SK-N-SH (cell line): ENCODE measurements around the gene TGFBR3. TPM values are rescaled to one million over a fixed set of nuclear protein-coding genes. Genes with fewer than 3 reads are reported as not detected.

Experiments
- CTCF ChIA-PET: fragments of 300-600, 350-600 bp; formaldehyde crosslinking; extraction: SDS; loops from one replicate; lab custom pipeline; 2021; lab: Yijun Ruan, JAX
- POLR2A ChIA-PET: fragments of 350-600 bp; sonication (Branson Sonifier 250); formaldehyde crosslinking; extraction: SDS; loops from one replicate; lab custom pipeline; 2020; ENCODE audit warnings: antibody characterized with exemption, inconsistent platforms; lab: Yijun Ruan, JAX
- DNase-seq: peaks from one replicate; pipeline ENCODE4 v3.0.0; 2012
- H2AFZ ChIP-seq: fragments of 200-600 bp; sonication (generic); 2 replicates; pipeline ENCODE4 v1.8.1; 2016; ENCODE audit warnings: antibody characterized with exemption, mild to moderate bottlenecking, low read depth
- H3F3A ChIP-seq: fragments of 200-600 bp; sonication (generic); replicated peaks from 2 replicates; pipeline ENCODE3; 2016; ENCODE audit warnings: antibody characterized with exemption, mild to moderate bottlenecking; ENCODE audit not compliant: insufficient read depth
- H3K27ac ChIP-seq, 2 experiments: fragments of 200-500 bp in 1 of 2; fragments of 200-600 bp in 1 of 2; sonication (Bioruptor generic) in 1 of 2; sonication (generic), shearing (Covaris generic) in 1 of 2; 2 replicates each; pipeline versions ENCODE4 v1.5.1 to v1.6.1; 2014 to 2016; ENCODE audit warnings: low read depth in 2 of 2, inconsistent platforms in 1 of 2, low read length in 1 of 2, mild to moderate bottlenecking in 1 of 2, mixed read lengths in 1 of 2
- H3K27me3 ChIP-seq: fragments of 200-600 bp; sonication (generic), shearing (Covaris generic); 2 replicates; pipeline ENCODE4 v1.6.1; 2016; ENCODE audit warnings: mixed run types; ENCODE audit not compliant: insufficient read depth
- H3K36me3 ChIP-seq, 2 experiments: fragments of 200-500 bp in 1 of 2; fragments of 200-600 bp in 1 of 2; sonication (Bioruptor generic) in 1 of 2; sonication (generic) in 1 of 2; replicated peaks in 1 of 2; 2 replicates each; pipeline versions ENCODE3 to v1.5.1; 2014 to 2016; ENCODE audit warnings: low read length in 1 of 2, mild to moderate bottlenecking in 1 of 2; ENCODE audit not compliant: insufficient read depth in 2 of 2, control insufficient read depth in 1 of 2
- H3K4me1 ChIP-seq, 2 experiments: fragments of 200-500 bp in 1 of 2; fragments of 200-600 bp in 1 of 2; sonication (Bioruptor generic) in 1 of 2; sonication (generic), shearing (Covaris generic) in 1 of 2; 2 replicates each; pipeline versions ENCODE4 v1.5.1 to v1.6.1; 2014 to 2016; ENCODE audit warnings: low read depth in 1 of 2, low read length in 1 of 2, mixed run types in 1 of 2; ENCODE audit not compliant: insufficient read depth in 2 of 2, control insufficient read depth in 1 of 2
- H3K4me2 ChIP-seq: fragments of 200-600 bp; sonication (generic), shearing (Covaris generic); 2 replicates; pipeline ENCODE4 v1.6.1; 2017; ENCODE audit warnings: mixed run types
- H3K4me3 ChIP-seq, 2 experiments: fragments of 200-500 bp in 1 of 2; fragments of 200-600 bp in 1 of 2; sonication (Bioruptor generic) in 1 of 2; sonication (generic), shearing (Covaris generic) in 1 of 2; 2 replicates each; pipeline versions ENCODE4 v1.5.1 to v1.8.1; 2014 to 2016; ENCODE audit warnings: low read depth in 2 of 2, inconsistent platforms in 1 of 2, low read length in 1 of 2, mild to moderate bottlenecking in 1 of 2, mixed read lengths in 1 of 2, moderate library complexity in 1 of 2
- H3K79me2 ChIP-seq: fragments of 200-600 bp; sonication (generic); 2 replicates; pipeline ENCODE4 v1.8.1; 2017; ENCODE audit warnings: mild to moderate bottlenecking; ENCODE audit not compliant: insufficient read depth
- H3K9ac ChIP-seq: fragments of 200-600 bp; sonication (generic); 2 replicates; pipeline ENCODE4 v1.6.1; 2017; ENCODE audit warnings: mixed run types
- H3K9me2 ChIP-seq: fragments of 200-600 bp; sonication (generic); 2 replicates; pipeline ENCODE4 v1.6.1; 2017; ENCODE audit warnings: mixed run types
- H3K9me3 ChIP-seq: fragments of 200-600 bp; sonication (generic); 2 replicates; pipeline ENCODE4 v1.6.1; 2017; ENCODE audit warnings: mixed run types, mild to moderate bottlenecking, moderate library complexity
- H4K20me1 ChIP-seq: fragments of 200-600 bp; sonication (generic); 2 replicates; pipeline ENCODE4 v1.6.1; 2017; ENCODE audit warnings: mild to moderate bottlenecking, mixed run types; ENCODE audit not compliant: insufficient read depth
- CHD2 ChIP-seq: fragments of 150-350 bp; IDR thresholded peaks from 2 replicates; pipeline ENCODE4 v1.6.1; 2018; ENCODE audit warnings: low read length; ENCODE audit not compliant: partially characterized antibody
- EP300 ChIP-seq, 2 experiments: IDR thresholded peaks; 2 replicates each; pipeline versions ENCODE4 v1.4.0 to v1.6.1; 2012; ENCODE audit warnings: borderline replicate concordance in 1 of 2, low read depth in 1 of 2, low read length in 1 of 2
- FOSL2 ChIP-seq: IDR thresholded peaks from 2 replicates; pipeline ENCODE4 v1.4.0; 2012; ENCODE audit warnings: low read depth, mild to moderate bottlenecking, moderate library complexity, borderline replicate concordance
- FOXM1 ChIP-seq: IDR thresholded peaks from 2 replicates; pipeline ENCODE4 v1.4.0; 2012; ENCODE audit warnings: low read depth, mild to moderate bottlenecking
- GATA2 ChIP-seq: sonication (generic); formaldehyde crosslinking; IDR thresholded peaks from 2 replicates; pipeline ENCODE4 v1.5.0; 2020; ENCODE audit warnings: mild to moderate bottlenecking, missing genetic modification reagents
- JUND ChIP-seq: IDR thresholded peaks from 2 replicates; pipeline ENCODE4 v1.4.0; 2012
- MEF2A ChIP-seq: IDR thresholded peaks from 2 replicates; pipeline ENCODE4 v1.4.0; 2012; ENCODE audit warnings: low read depth, borderline replicate concordance
- MXI1 ChIP-seq: IDR thresholded peaks from 2 replicates; pipeline ENCODE4 v1.6.1; 2012; ENCODE audit warnings: mild to moderate bottlenecking, low read depth, low read length, improper control_type of control experiment
- NFIC ChIP-seq: IDR thresholded peaks from 2 replicates; pipeline ENCODE4 v1.4.0; 2012; ENCODE audit warnings: borderline replicate concordance
- RCOR1 ChIP-seq: fragments of 150-350 bp; IDR thresholded peaks from 2 replicates; pipeline ENCODE4 v1.6.1; 2017; ENCODE audit warnings: antibody characterized with exemption, low read length
- RFX5 ChIP-seq: IDR thresholded peaks from 2 replicates; pipeline ENCODE4 v1.6.1; 2012; ENCODE audit warnings: mild to moderate bottlenecking, improper control_type of control experiment, low read length
- RXRA ChIP-seq: IDR thresholded peaks from 2 replicates; pipeline ENCODE4 v1.4.0; 2012; ENCODE audit warnings: low read depth, mild to moderate bottlenecking, borderline replicate concordance
- SIN3A ChIP-seq: IDR thresholded peaks from 2 replicates; pipeline ENCODE4 v1.6.1; 2012; ENCODE audit warnings: low read depth, mild to moderate bottlenecking, low read length, moderate library complexity, borderline replicate concordance
- TAF1 ChIP-seq: IDR thresholded peaks from 2 replicates; pipeline ENCODE4 v1.6.1; 2012; ENCODE audit warnings: low read depth, mild to moderate bottlenecking, low read length, moderate library complexity, borderline replicate concordance
- TCF12 ChIP-seq: IDR thresholded peaks from 2 replicates; pipeline ENCODE4 v1.4.0; 2012
- TEAD4 ChIP-seq: IDR thresholded peaks from 2 replicates; pipeline ENCODE4 v1.4.0; 2012; ENCODE audit warnings: mild to moderate bottlenecking, borderline replicate concordance; ENCODE audit not compliant: insufficient read depth
- WGBS: methylation state at CpG from one replicate; pipeline ENCODE4 v1.1.6; 2017; ENCODE audit warnings: low lambda C conversion rate; 5-methylcytosine and 5-hydroxymethylcytosine counted together
- polyA plus RNA-seq, 3 experiments: library from polyadenylated mRNA; depleted of rRNA; stranded (reverse); fragments of >200 nt; gene quantifications; 2 replicates each; pipeline ENCODE4 v1.2.3, GENCODE V29; 2012
- TF ChIP-seq, protein P1 (sequence below): IDR thresholded peaks from 2 replicates; pipeline ENCODE4 v1.4.0; 2012; ENCODE audit warnings: low read depth, borderline replicate concordance
- TF ChIP-seq, protein P2 (sequence below): IDR thresholded peaks from 2 replicates; pipeline ENCODE4 v1.4.0; 2012; ENCODE audit warnings: low read depth, borderline replicate concordance
- TF ChIP-seq, protein P3 (sequence below): fragments of 150-350 bp; IDR thresholded peaks from 2 replicates; pipeline ENCODE4 v1.6.1; 2016; ENCODE audit warnings: mild to moderate bottlenecking, low read depth, low read length
- TF ChIP-seq, protein P4 (sequence below): IDR thresholded peaks from 2 replicates; pipeline ENCODE4; 2012

TGFBR3 gene
- polyA plus RNA-seq, 1 of the 3 experiments (the other 2 are of a cell fraction): 0.07 TPM

DNA sequence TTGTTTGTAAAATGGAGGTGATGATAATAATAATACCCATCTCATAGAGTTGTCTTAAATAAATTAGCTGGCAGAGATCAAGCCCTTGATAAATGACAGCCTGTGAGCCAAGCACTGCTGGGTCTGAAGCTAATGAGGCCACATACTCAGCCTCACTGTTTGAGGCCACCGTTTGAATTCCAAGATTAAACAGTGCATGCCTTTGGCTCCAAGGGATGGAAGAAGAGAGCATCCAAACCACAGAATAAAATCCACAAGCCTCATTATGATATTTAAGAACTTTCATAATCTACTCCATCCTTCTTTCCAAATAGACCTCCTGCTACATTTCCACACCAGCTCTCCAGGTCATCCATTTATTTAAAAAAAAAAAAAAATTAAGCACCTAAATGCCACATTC, 29.0 kb downstream of the TGFBR3 start:
- Histone ChIP-seq H3K9ac (no peak overlapping the region), H3K79me2 (no peaks in the 10 kb centered on the region), H3K4me3 (no peak overlapping the region), H3K4me2 (no peak overlapping the region), H3K9me2 (no peaks in the 10 kb centered on the region), H3K4me1 (no peaks in the 10 kb centered on the region), H3K9me3 (no peaks in the 10 kb centered on the region), H2AFZ (no peak overlapping the region), H4K20me1 (no peaks in the 10 kb centered on the region), H3F3A (no peaks in the 10 kb centered on the region), H3K36me3 (no peaks in the 10 kb centered on the region), H3K27ac (no peak overlapping the region), H3K27me3 (peaks cover 18% of the 10 kb centered on the region; the same call in 1 of the 2 replicates)
- POLR2A ChIA-PET: no interaction called here
- no peak for DNase-seq
- CTCF ChIA-PET: no interaction called here
- TF ChIP-seq SIN3A (no peak), JUND (no peak), MEF2A (no peak), FOXM1 (no peak), FOSL2 (no peak), TEAD4 (no peak)
- TF ChIP-seq, protein P1, sequence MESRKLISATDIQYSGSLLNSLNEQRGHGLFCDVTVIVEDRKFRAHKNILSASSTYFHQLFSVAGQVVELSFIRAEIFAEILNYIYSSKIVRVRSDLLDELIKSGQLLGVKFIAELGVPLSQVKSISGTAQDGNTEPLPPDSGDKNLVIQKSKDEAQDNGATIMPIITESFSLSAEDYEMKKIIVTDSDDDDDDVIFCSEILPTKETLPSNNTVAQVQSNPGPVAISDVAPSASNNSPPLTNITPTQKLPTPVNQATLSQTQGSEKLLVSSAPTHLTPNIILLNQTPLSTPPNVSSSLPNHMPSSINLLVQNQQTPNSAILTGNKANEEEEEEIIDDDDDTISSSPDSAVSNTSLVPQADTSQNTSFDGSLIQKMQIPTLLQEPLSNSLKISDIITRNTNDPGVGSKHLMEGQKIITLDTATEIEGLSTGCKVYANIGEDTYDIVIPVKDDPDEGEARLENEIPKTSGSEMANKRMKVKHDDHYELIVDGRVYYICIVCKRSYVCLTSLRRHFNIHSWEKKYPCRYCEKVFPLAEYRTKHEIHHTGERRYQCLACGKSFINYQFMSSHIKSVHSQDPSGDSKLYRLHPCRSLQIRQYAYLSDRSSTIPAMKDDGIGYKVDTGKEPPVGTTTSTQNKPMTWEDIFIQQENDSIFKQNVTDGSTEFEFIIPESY: no peak
- 0% methylated on average over 1 of the region's 1 CpG for WGBS

DNA sequence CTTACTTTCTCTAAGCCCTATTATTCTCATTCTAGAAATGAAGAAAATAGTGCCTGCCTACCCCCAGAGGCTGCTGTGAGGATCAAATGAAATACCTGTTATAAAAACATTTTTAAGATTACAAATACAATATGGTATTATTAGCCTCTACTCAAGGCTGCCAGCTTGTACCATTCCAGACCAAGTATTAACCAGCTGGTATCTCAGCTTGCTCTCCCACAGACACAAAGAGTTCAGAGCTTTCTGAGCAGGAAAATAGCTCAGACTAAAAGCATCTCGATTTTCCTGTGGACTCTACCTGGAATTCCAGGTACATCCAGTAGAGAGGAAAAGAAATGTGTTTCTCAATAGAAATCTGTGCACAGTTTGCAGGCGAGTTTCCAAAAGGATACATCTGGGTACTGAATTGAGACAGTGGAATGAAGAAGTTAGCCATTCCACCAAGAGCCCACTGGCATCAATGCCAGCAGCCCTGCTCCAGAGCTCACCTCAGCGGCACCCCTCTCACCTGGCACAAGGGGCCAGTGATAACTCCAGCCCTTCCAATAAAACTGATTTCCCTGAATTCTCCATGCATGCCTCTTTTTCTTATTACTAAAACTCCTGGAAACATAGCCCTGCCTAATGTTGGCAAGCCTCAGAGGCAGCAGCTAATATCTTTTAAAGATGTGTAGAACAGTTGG, 31.0 kb downstream of the TGFBR3 start:
- no peaks in the 10 kb centered on the region for H3K36me3 ChIP-seq
- no peaks in the 10 kb centered on the region for H3K79me2 ChIP-seq
- no peak for DNase-seq
- no peak overlapping the region for H3K4me3 ChIP-seq
- TF ChIP-seq RFX5 (no peak), FOXM1 (no peak), FOSL2 (no peak), CHD2 (no peak), MXI1 (no peak), RXRA (no peak), EP300 (IDR thresholded peaks at IDR 0.05; ENCODE audit: borderline replicate concordance in 1 of 2, low read depth in 1 of 2, low read length in 1 of 2) (no peak), RCOR1 (no peak), TCF12 (no peak), TEAD4 (no peak), GATA2 (no peak), SIN3A (no peak), JUND (no peak), NFIC (no peak), TAF1 (no peak)
- TF ChIP-seq, protein P2, sequence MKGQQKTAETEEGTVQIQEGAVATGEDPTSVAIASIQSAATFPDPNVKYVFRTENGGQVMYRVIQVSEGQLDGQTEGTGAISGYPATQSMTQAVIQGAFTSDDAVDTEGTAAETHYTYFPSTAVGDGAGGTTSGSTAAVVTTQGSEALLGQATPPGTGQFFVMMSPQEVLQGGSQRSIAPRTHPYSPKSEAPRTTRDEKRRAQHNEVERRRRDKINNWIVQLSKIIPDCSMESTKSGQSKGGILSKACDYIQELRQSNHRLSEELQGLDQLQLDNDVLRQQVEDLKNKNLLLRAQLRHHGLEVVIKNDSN: no peak
- TF ChIP-seq, protein P3, sequence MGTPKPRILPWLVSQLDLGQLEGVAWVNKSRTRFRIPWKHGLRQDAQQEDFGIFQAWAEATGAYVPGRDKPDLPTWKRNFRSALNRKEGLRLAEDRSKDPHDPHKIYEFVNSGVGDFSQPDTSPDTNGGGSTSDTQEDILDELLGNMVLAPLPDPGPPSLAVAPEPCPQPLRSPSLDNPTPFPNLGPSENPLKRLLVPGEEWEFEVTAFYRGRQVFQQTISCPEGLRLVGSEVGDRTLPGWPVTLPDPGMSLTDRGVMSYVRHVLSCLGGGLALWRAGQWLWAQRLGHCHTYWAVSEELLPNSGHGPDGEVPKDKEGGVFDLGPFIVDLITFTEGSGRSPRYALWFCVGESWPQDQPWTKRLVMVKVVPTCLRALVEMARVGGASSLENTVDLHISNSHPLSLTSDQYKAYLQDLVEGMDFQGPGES: no peak
- TF ChIP-seq, protein P1: no peak
- TF ChIP-seq, protein P4, sequence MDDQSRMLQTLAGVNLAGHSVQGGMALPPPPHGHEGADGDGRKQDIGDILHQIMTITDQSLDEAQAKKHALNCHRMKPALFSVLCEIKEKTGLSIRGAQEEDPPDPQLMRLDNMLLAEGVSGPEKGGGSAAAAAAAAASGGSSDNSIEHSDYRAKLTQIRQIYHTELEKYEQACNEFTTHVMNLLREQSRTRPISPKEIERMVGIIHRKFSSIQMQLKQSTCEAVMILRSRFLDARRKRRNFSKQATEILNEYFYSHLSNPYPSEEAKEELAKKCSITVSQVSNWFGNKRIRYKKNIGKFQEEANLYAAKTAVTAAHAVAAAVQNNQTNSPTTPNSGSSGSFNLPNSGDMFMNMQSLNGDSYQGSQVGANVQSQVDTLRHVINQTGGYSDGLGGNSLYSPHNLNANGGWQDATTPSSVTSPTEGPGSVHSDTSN: no peak
- H4K20me1 ChIP-seq: no peaks in the 10 kb centered on the region
- H2AFZ ChIP-seq: no peak overlapping the region
- CTCF ChIA-PET: no interaction called here
- peaks cover 7% of the 10 kb centered on the region; the same call in 1 of the 2 replicates for H3K27me3 ChIP-seq
- H3K4me1 ChIP-seq: no peaks in the 10 kb centered on the region; a peak in 1 of 4 replicates
- POLR2A ChIA-PET: no interaction called here
- no peaks in the 10 kb centered on the region for H3K9me3 ChIP-seq
- H3K4me2 ChIP-seq: no peak overlapping the region
- no peaks in the 10 kb centered on the region for H3K9me2 ChIP-seq
- H3K27ac ChIP-seq: no peak overlapping the region
- WGBS: 5% methylated on average over 2 of the region's 3 CpGs
- H3F3A ChIP-seq: no peaks in the 10 kb centered on the region
- H3K9ac ChIP-seq: no peak overlapping the region
